ENCODE results near the gene ZFYVE16.
A peak's percentile ranks its signal among the peaks of the same experiment; 100 is the strongest.
"Not testable (repeated sequence)": the region's sequence is repeated elsewhere in the genome, so short reads cannot be mapped to it uniquely, and the experiment has no call there.

Gene ZFYVE16

GRCh38 chr5:80387063-80387768 is 20.6 kb upstream of the ZFYVE16 start:
- Histone ChIP-seq H3K27ac (ENCODE audit: low read depth, low read length) (no peak overlapping the region), H3K4me1 (ENCODE audit: control insufficient read depth in 1 of 2, insufficient read depth in 2 of 2, low read length in 2 of 2) (no peaks in the 10 kb centered on the region), H3K27me3 (ENCODE audit: control insufficient read depth in 1 of 2, insufficient read depth in 2 of 2, low read length in 2 of 2) (no peaks in the 10 kb centered on the region), H3K9ac (ENCODE audit: low read depth in 1 of 2, low read length in 2 of 2) (no peak overlapping the region), H3K4me3 (ENCODE audit: low read depth in 1 of 2, low read length in 2 of 2) (no peak overlapping the region), H3K36me3 (ENCODE audit: control insufficient read depth in 1 of 2, insufficient read depth in 2 of 2, low read length in 2 of 2) (no peaks in the 10 kb centered on the region), H3K9me3 (ENCODE audit: control insufficient read depth in 1 of 2, low read length in 2 of 2) (no peaks in the 10 kb centered on the region)

GRCh38 chr5:80389580-80389979 is 18.3 kb upstream of the ZFYVE16 start:
- no peaks in the 10 kb centered on the region for H3K9me3 ChIP-seq (ENCODE audit: control insufficient read depth in 1 of 2, low read length in 2 of 2)
- peak overlapping the region in 1 of 2 donors; percentile 1 for H3K4me3 ChIP-seq (ENCODE audit: low read depth in 1 of 2, low read length in 2 of 2)

GRCh38 chr5:80390413-80390812 is 17.5 kb upstream of the ZFYVE16 start:
- not testable (repeated sequence) for H3K36me3 ChIP-seq (ENCODE audit: control insufficient read depth in 1 of 2, insufficient read depth in 2 of 2, low read length in 2 of 2); H3K4me1 ChIP-seq (ENCODE audit: control insufficient read depth in 1 of 2, insufficient read depth in 2 of 2, low read length in 2 of 2); H3K27ac ChIP-seq (ENCODE audit: low read depth, low read length); H3K9me3 ChIP-seq (ENCODE audit: control insufficient read depth in 1 of 2, low read length in 2 of 2); H3K9ac ChIP-seq (ENCODE audit: low read depth in 1 of 2, low read length in 2 of 2); H3K4me3 ChIP-seq (ENCODE audit: low read depth in 1 of 2, low read length in 2 of 2); H3K27me3 ChIP-seq (ENCODE audit: control insufficient read depth in 1 of 2, insufficient read depth in 2 of 2, low read length in 2 of 2)

More at GRCh38 chr5:80389580-80389979, 18.3 kb upstream of the ZFYVE16 start:
- H3K36me3 ChIP-seq (ENCODE audit: control insufficient read depth in 1 of 2, insufficient read depth in 2 of 2, low read length in 2 of 2) = no peaks in the 10 kb centered on the region
- no peak overlapping the region for H3K9ac ChIP-seq (ENCODE audit: low read depth in 1 of 2, low read length in 2 of 2)
- H3K27ac ChIP-seq (ENCODE audit: low read depth, low read length) = no peak overlapping the region
- H3K4me1 ChIP-seq (ENCODE audit: control insufficient read depth in 1 of 2, insufficient read depth in 2 of 2, low read length in 2 of 2) = no peaks in the 10 kb centered on the region
- no peaks in the 10 kb centered on the region for H3K27me3 ChIP-seq (ENCODE audit: control insufficient read depth in 1 of 2, insufficient read depth in 2 of 2, low read length in 2 of 2)

- not testable (repeated sequence) for H3K36me3 ChIP-seq (ENCODE audit: control insufficient read depth in 1 of 2, insufficient read depth in 2 of 2, low read length in 2 of 2); H3K27me3 ChIP-seq (ENCODE audit: control insufficient read depth in 1 of 2, insufficient read depth in 2 of 2, low read length in 2 of 2); H3K9ac ChIP-seq (ENCODE audit: low read depth in 1 of 2, low read length in 2 of 2); H3K4me1 ChIP-seq (ENCODE audit: control insufficient read depth in 1 of 2, insufficient read depth in 2 of 2, low read length in 2 of 2); H3K4me3 ChIP-seq (ENCODE audit: low read depth in 1 of 2, low read length in 2 of 2); H3K9me3 ChIP-seq (ENCODE audit: control insufficient read depth in 1 of 2, low read length in 2 of 2); H3K27ac ChIP-seq (ENCODE audit: low read depth, low read length)
Observed at GRCh38 chr5:80391267-80391666, 16.6 kb upstream of the ZFYVE16 start.

GRCh38 chr5:80399526-80400239 is 8.2 kb upstream of the ZFYVE16 start:
- H3K27ac ChIP-seq (ENCODE audit: low read depth, low read length) = no peak overlapping the region
- no peak overlapping the region for H3K9ac ChIP-seq (ENCODE audit: low read depth in 1 of 2, low read length in 2 of 2)
- no peaks in the 10 kb centered on the region for H3K36me3 ChIP-seq (ENCODE audit: control insufficient read depth in 1 of 2, insufficient read depth in 2 of 2, low read length in 2 of 2)
- no peaks in the 10 kb centered on the region for H3K4me1 ChIP-seq (ENCODE audit: control insufficient read depth in 1 of 2, insufficient read depth in 2 of 2, low read length in 2 of 2)
- H3K9me3 ChIP-seq (ENCODE audit: control insufficient read depth in 1 of 2, low read length in 2 of 2) = no peaks in the 10 kb centered on the region
- H3K27me3 ChIP-seq (ENCODE audit: control insufficient read depth in 1 of 2, insufficient read depth in 2 of 2, low read length in 2 of 2) = no peaks in the 10 kb centered on the region
- no peak overlapping the region for H3K4me3 ChIP-seq (ENCODE audit: low read depth in 1 of 2, low read length in 2 of 2)

GRCh38 chr5:80400368-80400767 is 7.5 kb upstream of the ZFYVE16 start:
- not testable (repeated sequence) for H3K9ac ChIP-seq (ENCODE audit: low read depth in 1 of 2, low read length in 2 of 2); H3K27me3 ChIP-seq (ENCODE audit: control insufficient read depth in 1 of 2, insufficient read depth in 2 of 2, low read length in 2 of 2); H3K27ac ChIP-seq (ENCODE audit: low read depth, low read length)

GRCh38 chr5:80403782-80404181 is 4.1 kb upstream of the ZFYVE16 start:
- Histone ChIP-seq H3K4me3 (ENCODE audit: low read depth in 1 of 2, low read length in 2 of 2) (no peak overlapping the region), H3K27me3 (ENCODE audit: control insufficient read depth in 1 of 2, insufficient read depth in 2 of 2, low read length in 2 of 2) (no peaks in the 10 kb centered on the region), H3K4me1 (ENCODE audit: control insufficient read depth in 1 of 2, insufficient read depth in 2 of 2, low read length in 2 of 2) (peaks cover 0 to 1% of the 10 kb centered on the region in 2 donors), H3K27ac (ENCODE audit: low read depth, low read length) (no peak overlapping the region), H3K36me3 (ENCODE audit: control insufficient read depth in 1 of 2, insufficient read depth in 2 of 2, low read length in 2 of 2) (no peaks in the 10 kb centered on the region), H3K9me3 (ENCODE audit: control insufficient read depth in 1 of 2, low read length in 2 of 2) (no peaks in the 10 kb centered on the region), H3K9ac (ENCODE audit: low read depth in 1 of 2, low read length in 2 of 2) (no peak overlapping the region)

More at GRCh38 chr5:80400368-80400767, 7.5 kb upstream of the ZFYVE16 start:
- H3K36me3 ChIP-seq (ENCODE audit: control insufficient read depth in 1 of 2, insufficient read depth in 2 of 2, low read length in 2 of 2); H3K4me1 ChIP-seq (ENCODE audit: control insufficient read depth in 1 of 2, insufficient read depth in 2 of 2, low read length in 2 of 2); H3K4me3 ChIP-seq (ENCODE audit: low read depth in 1 of 2, low read length in 2 of 2); H3K9me3 ChIP-seq (ENCODE audit: control insufficient read depth in 1 of 2, low read length in 2 of 2): not testable (repeated sequence)

GRCh38 chr5:80406980-80407734 is 707 bp upstream of the ZFYVE16 start:
- H3K36me3 ChIP-seq (ENCODE audit: control insufficient read depth in 1 of 2, insufficient read depth in 2 of 2, low read length in 2 of 2) = no peaks in the 10 kb centered on the region
- peak overlapping the region; percentile 95 for H3K27ac ChIP-seq (ENCODE audit: low read depth, low read length)
- H3K27me3 ChIP-seq (ENCODE audit: control insufficient read depth in 1 of 2, insufficient read depth in 2 of 2, low read length in 2 of 2) = no peaks in the 10 kb centered on the region
- peak overlapping the region; percentile 87 to 92 for H3K9ac ChIP-seq (ENCODE audit: low read depth in 1 of 2, low read length in 2 of 2)
- no peaks in the 10 kb centered on the region for H3K9me3 ChIP-seq (ENCODE audit: control insufficient read depth in 1 of 2, low read length in 2 of 2)
- peak overlapping the region; percentile 73 to 85 for H3K4me3 ChIP-seq (ENCODE audit: low read depth in 1 of 2, low read length in 2 of 2)
- peaks cover 6 to 10% of the 10 kb centered on the region in 2 donors for H3K4me1 ChIP-seq (ENCODE audit: control insufficient read depth in 1 of 2, insufficient read depth in 2 of 2, low read length in 2 of 2)

GRCh38 chr5:80408484-80409366 is 861 bp downstream of the ZFYVE16 start:
- Histone ChIP-seq H3K4me1 (ENCODE audit: control insufficient read depth in 1 of 2, insufficient read depth in 2 of 2, low read length in 2 of 2) (peaks cover 6 to 10% of the 10 kb centered on the region in 2 donors), H3K36me3 (ENCODE audit: control insufficient read depth in 1 of 2, insufficient read depth in 2 of 2, low read length in 2 of 2) (no peaks in the 10 kb centered on the region), H3K27ac (ENCODE audit: low read depth, low read length) (peak overlapping the region; percentile 95), H3K27me3 (ENCODE audit: control insufficient read depth in 1 of 2, insufficient read depth in 2 of 2, low read length in 2 of 2) (no peaks in the 10 kb centered on the region), H3K9me3 (ENCODE audit: control insufficient read depth in 1 of 2, low read length in 2 of 2) (no peaks in the 10 kb centered on the region), H3K9ac (ENCODE audit: low read depth in 1 of 2, low read length in 2 of 2) (peak overlapping the region; percentile 87 to 92), H3K4me3 (ENCODE audit: low read depth in 1 of 2, low read length in 2 of 2) (peak overlapping the region; percentile 73 to 85)

Measured in duodenal mucosa (tissue), 2 donors.